HepG2 (cell line): ENCODE data around the gene PLCB1. TPM values are rescaled to one million over a fixed set of nuclear protein-coding genes. Genes with fewer than 3 reads are reported as not detected.

ENCODE experiments used
- HIVEP1 ChIP-seq: sonication (generic); formaldehyde crosslinking; IDR thresholded peaks from 2 replicates; pipeline ENCODE4 v1.4.0; 2020; ENCODE audit warnings: mild to moderate bottlenecking, missing genetic modification reagents
- KLF12 ChIP-seq: sonication (generic); formaldehyde crosslinking; IDR thresholded peaks from 2 replicates; pipeline ENCODE4 v1.4.0; 2020; ENCODE audit warnings: missing genetic modification reagents, borderline replicate concordance
- MEIS1 ChIP-seq: sonication (generic); formaldehyde crosslinking; IDR thresholded peaks from 2 replicates; pipeline ENCODE4 v1.9.0; 2021; ENCODE audit warnings: mild to moderate bottlenecking, missing genetic modification reagents, moderate library complexity, borderline replicate concordance
- NR2F2 ChIP-seq: IDR thresholded peaks from 2 replicates; pipeline ENCODE4 v1.6.1; 2012; ENCODE audit warnings: low read depth, inconsistent platforms, borderline replicate concordance
- POGK ChIP-seq: sonication (generic); formaldehyde crosslinking; conservative IDR thresholded peaks from 2 replicates; pipeline ENCODE4 v1.8.0; 2022; ENCODE audit warnings: mild to moderate bottlenecking, moderate library complexity, missing genetic modification reagents
- PREB ChIP-seq: sonication (generic); formaldehyde crosslinking; IDR thresholded peaks from 2 replicates; pipeline ENCODE4 v1.4.0; 2020; ENCODE audit warnings: missing genetic modification reagents
- REST ChIP-seq, 2 experiments: IDR thresholded peaks; 2 replicates each; pipeline ENCODE4 v1.6.1; 2011 to 2012; ENCODE audit warnings: low read length in 2 of 2, borderline replicate concordance in 1 of 2, low read depth in 1 of 2, mild to moderate bottlenecking in 1 of 2, moderate library complexity in 1 of 2
- RXRB ChIP-seq: IDR thresholded peaks from 2 replicates; pipeline ENCODE4 v1.6.1; 2016; ENCODE audit warnings: borderline replicate concordance, missing genetic modification reagents, missing compliant biosample characterization
- SP1 ChIP-seq, 2 experiments: fragments of 450-650 bp in 1 of 2; sonication (generic) in 1 of 2; formaldehyde crosslinking in 1 of 2; IDR thresholded peaks; 2 replicates each; pipeline versions ENCODE4 v1.4.0 to v1.6.1; 2016 to 2020; ENCODE audit warnings: missing genetic modification reagents in 1 of 2
- TARDBP ChIP-seq: sonication (generic); formaldehyde crosslinking; IDR thresholded peaks from 2 replicates; pipeline ENCODE4 v1.8.0; 2022; ENCODE audit warnings: mild to moderate bottlenecking, missing genetic modification reagents
- TBL1XR1 ChIP-seq: fragments of 150-350 bp; IDR thresholded peaks from 2 replicates; pipeline ENCODE4 v1.6.1; 2014; ENCODE audit warnings: borderline replicate concordance, low read length; ENCODE audit not compliant: partially characterized antibody
- ZBTB43 ChIP-seq: sonication (generic); formaldehyde crosslinking; conservative IDR thresholded peaks from 2 replicates; pipeline ENCODE4 v1.4.0; 2020; ENCODE audit warnings: missing genetic modification reagents
- ZNF576 ChIP-seq: sonication (generic); formaldehyde crosslinking; IDR thresholded peaks from 2 replicates; pipeline ENCODE4 v1.4.0; 2020; ENCODE audit warnings: mild to moderate bottlenecking, missing genetic modification reagents
- ZNF691 ChIP-seq: sonication (generic); formaldehyde crosslinking; IDR thresholded peaks from 2 replicates; pipeline ENCODE4 v1.4.0; 2020; ENCODE audit warnings: missing genetic modification reagents, low read depth, mild to moderate bottlenecking, borderline replicate concordance
- ZNF776 ChIP-seq: sonication (generic); formaldehyde crosslinking; IDR thresholded peaks from 2 replicates; pipeline ENCODE4 v1.4.0; 2020; ENCODE audit warnings: mild to moderate bottlenecking, missing genetic modification reagents
- ZUFSP ChIP-seq: sonication (generic); formaldehyde crosslinking; IDR thresholded peaks from 2 replicates; pipeline ENCODE4 v1.9.0; 2021; ENCODE audit warnings: missing genetic modification reagents, mild to moderate bottlenecking, borderline replicate concordance
- polyA plus RNA-seq, 8 experiments: library from polyadenylated mRNA; depleted of rRNA in 3 of 8; stranded (reverse) in 7 of 8; unstranded in 1 of 8; fragments of >200 nt; fragmentation: Illumina TruSeq in 4 of 8; extraction: Trizol in 4 of 8; gene quantifications; 2 replicates each; pipeline versions ENCODE4 v1.2.1 to v1.2.3, GENCODE V29; 2011 to 2016; ENCODE audit warnings: low read depth in 4 of 8, missing spikeins in 1 of 8, mixed read lengths in 1 of 8; ENCODE audit not compliant: insufficient read depth in 1 of 8
- total RNA-seq, 5 experiments: library from RNA; depleted of rRNA; stranded (reverse); fragments of >200 nt; fragmentation: Illumina TruSeq; extraction: Trizol; gene quantifications; 2 replicates each; pipeline ENCODE4 v1.2.3, GENCODE V29; 2016; ENCODE audit warnings: low read depth in 1 of 5

The PLCB1 gene
- total and polyA plus RNA-seq, 2 of the 13 experiments (the other 11 are each of a cell fraction or from before 2014, with no cell fraction given) = 42.4 to 55.9 TPM

- TF ChIP-seq NR2F2 (no peak), RXRB (CRISPR knock-in tag) (no peak; the same call in 1 of the 2 replicates), ZNF691 (CRISPR knock-in tag) (peak; percentile 74), ZUFSP (CRISPR knock-in tag) (no peak), MEIS1 (no peak), POGK (CRISPR knock-in tag) (peak; percentile 59; the same call in 1 of the 2 replicates), KLF12 (CRISPR knock-in tag) (no peak), TARDBP (CRISPR knock-in tag) (0 out of 2 replicates have a peak, but pooled peaks have one; percentile 44), ZNF776 (CRISPR knock-in tag) (0 out of 2 replicates have a peak, but pooled peaks have one; percentile 59), ZNF576 (CRISPR knock-in tag) (no peak), TBL1XR1 (no peak), ZBTB43 (CRISPR knock-in tag) (no peak), HIVEP1 (CRISPR knock-in tag) (no peak), REST (IDR thresholded peaks at IDR 0.05; ENCODE audit: borderline replicate concordance in 1 of 2, low read depth in 1 of 2, low read length in 2 of 2) (no peak), PREB (CRISPR knock-in tag) (no peak), SP1 (IDR thresholded peaks at IDR 0.05) (no peak), SP1 (CRISPR knock-in tag; IDR thresholded peaks at IDR 0.05) (no peak)
These were observed 631 bp downstream of the PLCB1 start (continued) for GRCh38 chr20:8132484-8133309.
